ENCODE data around the gene PRPF18. TPM values are rescaled to one million over a fixed set of nuclear protein-coding genes. Genes with fewer than 3 reads are reported as not detected.

PRPF18 gene, protein sequence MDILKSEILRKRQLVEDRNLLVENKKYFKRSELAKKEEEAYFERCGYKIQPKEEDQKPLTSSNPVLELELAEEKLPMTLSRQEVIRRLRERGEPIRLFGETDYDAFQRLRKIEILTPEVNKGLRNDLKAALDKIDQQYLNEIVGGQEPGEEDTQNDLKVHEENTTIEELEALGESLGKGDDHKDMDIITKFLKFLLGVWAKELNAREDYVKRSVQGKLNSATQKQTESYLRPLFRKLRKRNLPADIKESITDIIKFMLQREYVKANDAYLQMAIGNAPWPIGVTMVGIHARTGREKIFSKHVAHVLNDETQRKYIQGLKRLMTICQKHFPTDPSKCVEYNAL
- total RNA-seq = 16.4 TPM

DNA sequence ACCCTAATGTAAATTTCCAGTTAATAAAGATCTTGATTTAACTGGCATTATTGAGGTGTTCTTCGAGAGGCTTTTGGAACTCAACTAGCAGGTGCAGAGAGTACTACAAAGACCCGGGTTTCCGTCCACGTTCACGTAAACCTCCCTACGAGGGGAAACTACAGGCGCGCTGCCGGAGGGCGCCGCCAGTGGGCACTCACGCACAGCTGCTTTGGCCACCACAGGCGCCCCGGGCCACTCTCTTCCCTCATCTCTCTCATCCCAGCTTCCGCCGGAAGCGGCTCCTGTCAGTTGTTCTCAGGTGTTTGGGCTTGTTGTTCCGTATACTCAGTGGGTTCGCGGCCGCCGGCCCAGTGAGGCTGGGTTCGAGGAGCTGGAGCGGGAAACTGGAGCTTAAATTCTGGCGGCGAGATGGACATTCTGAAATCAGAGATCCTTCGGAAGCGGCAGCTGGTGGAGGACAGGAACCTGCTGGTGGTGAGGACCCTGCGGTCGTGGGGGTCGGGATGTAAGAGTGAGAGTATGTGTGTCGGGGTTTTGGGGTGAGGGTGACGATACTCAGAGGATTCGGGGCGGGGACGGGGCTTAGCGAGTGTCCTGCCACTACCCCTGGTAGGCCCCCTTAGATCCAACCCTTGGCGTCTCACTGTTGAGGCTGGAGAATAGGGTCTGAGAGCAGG, at the start of gene PRPF18:
PRPF18 (plus strand) TSS at position 290 of the 680 bp plus-strand sequence; CDS start at position 412, 122 bp downstream.

Other genes with a start within 250 kb of the PRPF18 start
- gene SEPHS1, start 238.7 kb upstream of the PRPF18 start, total RNA-seq = 70.1 TPM
- gene BEND7, start 58.0 kb upstream of the PRPF18 start, total RNA-seq = 19.9 TPM